Ovary (tissue), 3 donors: Measurements from ENCODE around the gene SPI1.

Experiments
- EP300 ChIP-seq: sonication (generic); formaldehyde crosslinking; IDR thresholded peaks from one replicate; pipeline ENCODE4 v1.6.1; 2017; ENCODE audit warnings: antibody characterized with exemption
- POLR2A ChIP-seq: fragments of 450-650 bp; IDR thresholded peaks from one replicate; pipeline ENCODE4 v1.6.1; 2017; ENCODE audit warnings: antibody characterized with exemption, mild to moderate bottlenecking, moderate library complexity
- TF ChIP-seq, protein P1 (sequence below), 3 donors: fragments of 450-650 bp in 2 of 3; fragments of 200-600 bp in 1 of 3; IDR thresholded peaks; one replicate each; pipeline versions ENCODE4 v1.5.1 to v1.8.0; 2016 to 2022; ENCODE audit warnings: antibody characterized with exemption in 3 of 3, mild to moderate bottlenecking in 1 of 3
- donor health status: DM: no; HTN: no; CAD: no.

DNA sequence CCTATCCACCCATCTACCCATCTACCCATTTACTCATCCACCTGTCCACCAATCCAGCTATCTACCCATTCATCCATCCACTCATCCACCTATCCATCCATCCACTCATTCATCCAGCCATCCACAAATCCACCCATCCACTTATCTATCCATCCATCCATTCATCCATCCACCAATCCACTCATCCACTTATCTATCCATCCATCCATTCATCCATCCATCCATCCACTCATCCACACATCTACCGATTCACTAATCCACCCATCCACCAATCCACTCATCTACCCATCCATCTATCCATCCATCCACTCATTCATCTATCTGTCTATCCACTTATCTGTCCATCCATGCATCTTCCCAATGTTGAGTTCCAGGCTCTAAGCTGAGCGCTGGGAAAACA, 1.7 kb upstream of the SPI1 start:
- TF ChIP-seq POLR2A = no peak
- TF ChIP-seq, protein P1, sequence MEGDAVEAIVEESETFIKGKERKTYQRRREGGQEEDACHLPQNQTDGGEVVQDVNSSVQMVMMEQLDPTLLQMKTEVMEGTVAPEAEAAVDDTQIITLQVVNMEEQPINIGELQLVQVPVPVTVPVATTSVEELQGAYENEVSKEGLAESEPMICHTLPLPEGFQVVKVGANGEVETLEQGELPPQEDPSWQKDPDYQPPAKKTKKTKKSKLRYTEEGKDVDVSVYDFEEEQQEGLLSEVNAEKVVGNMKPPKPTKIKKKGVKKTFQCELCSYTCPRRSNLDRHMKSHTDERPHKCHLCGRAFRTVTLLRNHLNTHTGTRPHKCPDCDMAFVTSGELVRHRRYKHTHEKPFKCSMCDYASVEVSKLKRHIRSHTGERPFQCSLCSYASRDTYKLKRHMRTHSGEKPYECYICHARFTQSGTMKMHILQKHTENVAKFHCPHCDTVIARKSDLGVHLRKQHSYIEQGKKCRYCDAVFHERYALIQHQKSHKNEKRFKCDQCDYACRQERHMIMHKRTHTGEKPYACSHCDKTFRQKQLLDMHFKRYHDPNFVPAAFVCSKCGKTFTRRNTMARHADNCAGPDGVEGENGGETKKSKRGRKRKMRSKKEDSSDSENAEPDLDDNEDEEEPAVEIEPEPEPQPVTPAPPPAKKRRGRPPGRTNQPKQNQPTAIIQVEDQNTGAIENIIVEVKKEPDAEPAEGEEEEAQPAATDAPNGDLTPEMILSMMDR (IDR thresholded peaks at IDR 0.05) = no peak
- no peak for TF ChIP-seq EP300
